HG02588 (cell line): ENCODE results near the gene AQP12B.

ENCODE experiments used
- ATAC-seq: cut with Tn5 transposase; IDR thresholded peaks from one replicate; pipeline ENCODE4 v1.9.1; 2021; ENCODE audit warnings: mild to moderate bottlenecking, moderate library complexity; ENCODE audit not compliant: unreplicated experiment

The AQP12B gene

DNA sequence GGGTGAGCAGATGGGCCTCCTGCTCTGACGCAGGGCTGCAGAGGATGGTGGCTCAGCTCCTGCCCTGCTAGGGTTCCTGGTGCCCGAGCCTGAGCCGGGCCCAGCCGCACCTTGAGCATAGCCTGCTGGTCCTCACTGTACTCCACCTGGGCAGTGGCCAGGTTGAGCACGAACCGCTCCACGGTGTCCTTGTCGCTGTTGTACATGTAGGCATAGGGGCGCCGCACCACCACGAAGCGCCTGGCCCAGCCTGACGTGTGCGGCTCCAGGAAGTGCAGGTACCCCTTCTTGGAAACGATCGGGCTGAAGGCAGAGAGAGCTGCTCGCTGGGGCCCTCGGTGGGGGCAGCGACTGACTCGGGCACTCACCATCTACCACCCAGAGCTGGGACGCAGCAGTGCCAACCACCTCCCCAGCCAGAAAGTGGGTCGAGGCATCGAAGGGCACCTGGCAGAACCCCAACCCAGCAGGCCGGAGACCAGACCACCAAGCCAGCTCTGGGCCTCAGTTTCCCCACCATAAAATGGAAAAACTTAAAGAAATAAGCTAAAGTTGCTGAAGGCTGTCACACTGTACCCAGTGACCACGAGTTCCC lies 36.3 kb upstream of the AQP12B start:
- ATAC-seq = no peak

DNA sequence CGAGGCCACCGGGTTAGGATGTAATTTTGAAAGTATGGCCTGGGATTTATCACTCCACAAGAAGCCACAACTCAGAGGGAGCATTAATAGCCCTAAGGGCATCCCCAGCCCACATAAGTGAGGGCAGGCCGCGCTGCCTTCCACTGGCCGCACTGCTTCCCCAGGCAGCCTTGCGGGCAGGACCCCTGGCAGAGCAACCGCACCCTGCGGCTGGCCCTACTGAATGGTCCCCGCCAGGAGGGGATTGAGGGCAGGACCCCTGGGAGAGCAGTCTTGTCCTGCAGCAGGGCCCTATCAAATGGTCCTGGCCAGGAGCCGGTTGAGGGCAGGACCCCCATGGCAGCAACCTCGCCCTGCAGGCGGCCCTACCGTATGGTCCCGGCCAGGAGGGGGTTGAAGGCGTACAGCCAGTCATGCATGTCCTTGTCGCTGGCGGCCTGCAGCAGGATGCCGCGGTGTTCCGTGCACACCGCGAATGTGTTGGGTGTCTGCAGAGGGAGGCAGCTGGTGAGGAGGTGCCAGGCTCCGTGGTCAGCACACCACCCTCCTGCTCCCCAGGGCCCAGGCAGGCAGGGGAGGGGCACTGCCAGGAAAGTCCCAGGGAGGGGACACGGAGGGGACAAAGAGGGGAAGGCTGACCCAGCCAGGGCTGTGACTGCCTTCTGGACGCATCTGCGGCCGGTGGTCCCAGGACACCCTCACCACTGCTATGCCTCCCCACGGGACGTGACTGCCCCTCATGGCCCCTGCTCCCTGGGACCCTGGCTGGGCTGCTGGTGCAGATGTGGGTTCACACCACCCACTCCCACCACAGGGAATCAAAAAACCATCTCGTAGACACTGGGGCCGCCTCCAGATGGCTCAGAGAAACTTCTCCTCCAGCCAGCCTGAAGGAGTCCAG lies 35.2 kb upstream of the AQP12B start:
- no peak for ATAC-seq

DNA sequence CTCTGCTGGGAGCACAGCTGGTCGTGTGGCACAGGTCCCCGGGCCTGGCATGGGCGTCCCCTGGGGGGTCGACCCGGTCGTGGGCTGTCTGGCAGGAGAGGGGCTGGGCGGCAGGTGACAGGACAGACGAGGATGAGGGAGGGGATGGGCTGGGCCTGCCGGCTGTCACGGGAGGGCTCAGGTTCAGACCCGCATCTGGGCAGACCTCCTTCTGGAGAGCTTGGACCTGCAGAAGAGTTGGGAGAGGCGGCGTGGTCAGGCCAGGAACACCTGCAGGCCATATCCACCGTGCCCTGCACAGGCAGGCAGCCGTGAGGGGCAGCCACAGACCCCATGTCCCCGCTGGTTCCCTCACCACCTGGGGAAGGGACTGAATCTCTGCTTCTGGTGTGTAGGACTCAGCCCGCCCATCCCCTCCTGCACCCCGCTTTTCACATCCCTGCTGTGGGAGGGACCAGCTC lies 34.5 kb upstream of the AQP12B start:
- no peak for ATAC-seq

DNA sequence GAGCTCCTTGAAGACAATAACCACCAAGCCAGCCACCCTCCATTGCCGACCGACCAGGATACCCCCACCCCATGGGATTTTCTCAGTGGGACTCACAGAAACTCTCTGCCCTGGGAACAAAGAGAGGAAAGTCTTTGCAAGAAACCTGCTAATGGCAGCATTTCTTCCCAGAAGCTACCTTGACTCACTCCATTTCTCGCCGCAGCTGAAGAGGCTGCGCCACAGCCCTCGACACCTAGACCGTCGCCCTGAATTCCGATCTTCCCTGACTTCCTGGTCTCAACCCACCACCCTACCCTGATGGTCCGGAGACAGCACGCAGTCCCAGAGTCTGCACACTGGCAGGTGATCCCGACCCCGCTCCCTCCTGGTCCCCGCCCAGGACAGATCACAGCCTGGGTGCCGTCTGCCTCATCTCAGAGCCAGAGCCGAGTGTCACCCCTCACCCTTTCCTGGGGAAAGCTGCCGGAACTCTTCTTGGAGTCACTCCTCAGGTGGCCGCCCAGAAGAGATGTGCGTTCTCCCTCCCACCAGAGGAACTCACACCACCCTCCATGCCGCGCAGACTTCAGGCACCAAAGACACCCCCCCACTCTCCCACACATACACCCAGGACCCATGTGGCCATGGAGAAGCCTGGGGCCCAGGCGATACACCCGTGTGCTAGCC lies 33.6 kb upstream of the AQP12B start:
- no peak for ATAC-seq

DNA sequence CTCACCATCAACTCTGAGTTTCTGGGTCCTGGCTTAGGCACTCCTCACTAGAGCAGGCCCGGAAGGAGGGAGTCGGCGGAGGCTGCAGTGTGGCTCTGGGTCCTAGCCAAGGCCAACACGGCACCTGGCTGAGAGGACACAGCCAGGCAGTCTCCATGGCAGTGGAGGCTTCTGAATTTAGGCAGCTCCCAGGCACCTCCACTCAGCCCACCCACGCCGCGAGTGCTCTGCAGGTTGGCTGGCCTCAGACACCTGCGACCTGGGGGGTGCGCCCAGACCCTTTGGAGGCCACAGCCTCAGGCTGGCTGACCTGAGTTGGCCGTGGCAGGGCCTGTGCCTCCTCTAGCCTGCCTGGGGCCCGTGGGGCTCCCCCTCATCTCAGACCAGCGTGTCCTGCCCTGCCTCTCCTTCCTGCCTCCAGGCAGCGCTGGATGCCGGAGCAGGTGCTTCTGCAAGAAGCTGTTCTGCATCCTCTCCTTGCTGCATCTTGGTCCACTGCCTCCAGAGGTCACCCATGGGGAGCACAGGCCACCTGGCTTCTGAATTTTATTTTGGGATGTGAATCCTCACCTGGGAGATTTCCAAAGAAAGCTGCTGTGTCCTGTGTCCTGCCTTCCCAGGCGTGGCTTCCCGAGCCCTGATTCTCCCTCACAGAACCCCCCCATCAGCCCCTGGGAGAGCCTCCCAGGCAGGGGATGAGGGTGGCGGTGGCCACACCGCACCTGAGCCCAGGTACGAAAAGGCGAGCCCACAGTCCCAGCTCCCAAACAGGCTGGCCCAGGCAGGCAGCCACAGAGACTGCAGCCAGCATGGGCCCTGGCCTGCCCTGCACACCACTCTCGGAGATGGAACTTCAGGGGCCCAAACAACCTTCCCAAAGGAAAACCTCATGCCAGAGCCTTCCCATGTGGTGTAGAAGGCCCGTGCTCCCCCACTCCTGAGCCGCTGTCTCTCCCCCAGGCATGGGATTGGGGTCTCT lies 32.4 kb upstream of the AQP12B start:
- ATAC-seq = no peak

DNA sequence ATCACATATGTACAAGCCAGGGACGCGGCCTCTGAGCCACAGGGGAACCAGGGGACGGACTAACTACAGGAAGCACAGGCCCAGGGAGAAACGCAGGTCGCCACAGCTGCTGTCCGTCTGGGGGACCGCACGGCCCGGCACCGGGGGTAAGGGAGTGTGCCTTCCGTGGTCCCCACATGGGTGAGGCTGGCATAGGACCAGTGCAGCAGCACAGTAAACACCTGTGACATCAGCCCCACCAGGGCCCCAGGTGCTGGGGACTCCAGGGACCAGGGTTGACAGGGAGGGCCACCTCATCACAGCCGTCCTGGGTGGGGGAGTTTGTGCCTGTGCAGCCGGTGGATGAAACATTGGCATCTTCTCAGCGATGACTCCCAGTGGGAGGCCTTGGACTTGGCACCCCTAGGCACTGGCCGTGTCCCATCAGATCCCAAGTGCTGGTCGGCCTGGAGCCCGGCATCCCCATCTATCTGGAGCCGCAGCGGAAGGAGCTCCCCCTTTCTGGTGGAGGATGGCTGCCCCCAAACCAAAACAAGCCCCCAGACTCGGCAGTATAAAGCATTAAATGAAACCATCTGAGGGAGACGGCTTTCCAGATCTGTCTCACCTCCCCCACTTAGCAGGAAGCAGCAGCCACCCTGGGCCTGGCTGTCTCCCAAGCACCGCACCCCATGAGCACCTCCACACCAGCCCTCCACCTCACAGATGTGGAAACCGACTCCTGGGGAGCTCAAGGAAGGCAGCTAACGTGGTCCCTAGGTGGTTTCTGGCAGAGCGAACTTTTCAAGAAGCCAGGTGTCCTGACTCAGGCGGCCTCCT lies 31.5 kb upstream of the AQP12B start:
- no peak for ATAC-seq

DNA sequence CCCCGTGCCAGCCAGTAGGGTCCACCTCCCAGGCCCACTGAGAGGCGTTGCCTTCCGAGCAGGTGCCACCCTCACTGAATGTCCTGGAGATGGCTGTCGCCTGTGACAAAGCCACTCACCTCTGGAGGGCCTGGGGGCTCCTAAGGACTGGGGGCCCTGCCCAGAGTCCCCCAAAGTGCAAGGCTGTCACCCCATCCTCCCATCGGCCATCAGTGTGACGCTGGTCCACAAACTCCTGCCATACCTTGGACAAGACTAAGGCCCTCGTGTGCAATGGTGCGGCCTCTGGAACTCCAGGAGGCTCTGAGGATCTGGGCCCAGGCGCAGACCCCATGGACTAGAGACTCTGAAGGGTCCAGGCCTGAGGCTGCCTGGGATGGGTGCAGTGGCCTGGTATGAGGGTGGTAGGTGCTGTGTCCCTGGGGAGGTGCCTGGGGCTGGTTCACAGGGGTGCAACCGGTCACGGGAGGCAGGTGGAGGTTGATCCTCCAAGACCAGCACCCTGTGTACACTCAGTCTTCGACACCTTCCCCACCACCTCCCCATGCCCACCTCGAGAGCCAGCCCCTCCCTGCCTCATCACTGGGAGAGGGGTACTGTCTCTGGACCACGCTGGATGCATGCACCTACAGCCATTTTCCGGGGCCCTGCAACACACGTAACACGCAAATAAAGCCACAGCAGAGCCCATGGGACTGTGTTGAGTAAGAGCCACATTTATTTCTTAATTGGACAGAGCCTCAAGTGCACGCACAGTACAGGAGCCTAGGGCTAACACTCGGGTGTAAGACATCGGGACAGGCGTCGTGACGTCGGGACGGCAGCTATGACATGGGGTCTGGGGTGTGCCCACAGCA lies 30.6 kb upstream of the AQP12B start:
- ATAC-seq = no peak

DNA sequence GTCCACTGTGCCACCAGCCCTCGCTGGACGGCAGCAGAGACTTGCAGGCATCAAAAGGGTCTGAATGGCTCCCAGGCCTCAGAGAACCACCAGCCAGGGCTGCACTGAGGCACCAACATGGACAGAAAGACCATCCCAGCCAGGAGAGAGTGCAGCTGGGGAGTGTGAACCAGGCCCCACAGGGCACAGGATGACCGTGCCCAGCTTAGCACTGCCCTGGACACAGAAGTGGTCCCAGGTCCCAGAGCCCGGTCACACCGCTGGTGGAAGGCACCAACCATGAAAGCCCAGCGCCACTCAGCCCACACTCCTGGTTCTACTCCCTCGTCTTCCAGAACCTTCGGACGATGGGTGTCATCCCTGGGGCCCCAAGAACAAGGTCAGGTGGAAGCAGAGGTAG lies 29.4 kb upstream of the AQP12B start:
- no peak for ATAC-seq

DNA sequence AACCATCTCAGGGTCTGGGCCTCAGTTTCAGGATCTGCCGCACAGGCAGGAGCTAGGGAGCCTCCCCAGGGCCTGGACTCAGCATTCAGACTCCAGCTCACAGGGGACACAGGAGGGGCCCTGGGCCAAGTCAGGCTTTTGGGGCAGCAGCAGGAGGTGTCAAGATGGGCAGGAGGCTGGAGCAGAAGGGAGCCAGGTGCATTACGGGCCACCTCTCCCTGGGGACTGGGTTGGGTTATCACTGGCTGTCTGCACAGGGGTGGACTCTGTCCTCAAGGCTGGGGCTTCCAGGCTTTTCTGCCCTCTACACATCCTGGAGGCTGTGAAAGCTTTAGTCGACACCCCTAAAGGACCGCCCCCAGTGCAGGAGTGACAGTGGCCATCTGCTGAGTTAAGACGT lies 29.0 kb upstream of the AQP12B start:
- no peak for ATAC-seq

DNA sequence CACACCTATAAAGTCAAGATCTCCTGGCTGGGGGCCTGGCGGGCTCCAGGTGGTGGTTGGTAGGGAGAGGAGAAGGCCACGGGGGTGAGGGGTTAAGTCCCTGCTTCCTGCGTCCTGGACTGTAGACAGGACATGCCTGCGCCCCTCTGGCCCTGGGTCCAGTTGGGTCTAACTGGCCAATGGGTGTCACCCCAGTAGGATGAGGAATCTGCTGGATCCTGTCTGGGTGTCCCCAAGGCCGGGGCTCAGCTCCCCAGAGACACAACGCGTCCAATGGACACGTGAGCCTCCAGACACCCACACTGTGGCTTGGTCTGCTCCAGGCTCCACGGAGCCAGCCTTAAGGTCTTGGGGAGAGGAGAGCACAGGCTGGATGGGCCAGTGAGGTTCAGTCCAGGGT lies 28.6 kb upstream of the AQP12B start:
- no peak for ATAC-seq

DNA sequence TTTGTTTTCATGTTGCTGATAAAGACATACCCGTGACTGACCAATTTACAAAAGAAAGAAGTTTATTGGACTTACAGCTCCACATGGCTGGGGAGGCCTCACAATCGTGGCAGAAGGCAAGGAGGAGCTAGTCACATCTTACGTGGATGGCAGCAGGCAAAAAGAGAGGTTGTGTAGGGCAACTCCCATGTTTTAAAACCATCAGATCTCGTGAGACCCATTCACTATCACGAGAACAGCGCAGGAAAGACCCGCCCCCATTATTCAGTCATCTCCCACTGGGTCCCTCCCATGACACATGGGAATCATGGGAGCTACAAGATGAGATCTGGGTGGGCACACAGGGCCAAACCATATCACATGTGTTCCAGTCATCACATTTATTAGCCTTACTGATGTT lies 25.8 kb upstream of the AQP12B start:
- no peak for ATAC-seq

DNA sequence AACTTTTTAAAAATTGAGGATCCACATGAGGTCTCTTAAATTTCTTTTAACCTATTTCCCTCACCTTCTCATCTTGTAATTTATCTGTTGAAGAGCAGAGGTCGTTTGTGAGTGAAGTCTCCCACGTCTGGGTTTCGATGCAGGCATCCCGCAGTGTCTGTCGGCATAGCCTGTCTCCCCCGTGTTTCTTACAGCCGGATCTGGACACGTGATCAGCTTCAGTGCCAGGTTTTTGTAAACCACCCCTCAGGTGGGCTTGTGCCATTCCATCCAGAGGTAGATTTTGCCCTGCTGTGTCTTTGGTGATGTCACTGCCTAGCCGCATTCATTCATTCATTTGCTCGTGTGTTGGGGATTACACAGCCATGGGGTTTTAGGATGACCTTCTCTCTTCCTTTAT lies 25.1 kb upstream of the AQP12B start:
- ATAC-seq = no peak

DNA sequence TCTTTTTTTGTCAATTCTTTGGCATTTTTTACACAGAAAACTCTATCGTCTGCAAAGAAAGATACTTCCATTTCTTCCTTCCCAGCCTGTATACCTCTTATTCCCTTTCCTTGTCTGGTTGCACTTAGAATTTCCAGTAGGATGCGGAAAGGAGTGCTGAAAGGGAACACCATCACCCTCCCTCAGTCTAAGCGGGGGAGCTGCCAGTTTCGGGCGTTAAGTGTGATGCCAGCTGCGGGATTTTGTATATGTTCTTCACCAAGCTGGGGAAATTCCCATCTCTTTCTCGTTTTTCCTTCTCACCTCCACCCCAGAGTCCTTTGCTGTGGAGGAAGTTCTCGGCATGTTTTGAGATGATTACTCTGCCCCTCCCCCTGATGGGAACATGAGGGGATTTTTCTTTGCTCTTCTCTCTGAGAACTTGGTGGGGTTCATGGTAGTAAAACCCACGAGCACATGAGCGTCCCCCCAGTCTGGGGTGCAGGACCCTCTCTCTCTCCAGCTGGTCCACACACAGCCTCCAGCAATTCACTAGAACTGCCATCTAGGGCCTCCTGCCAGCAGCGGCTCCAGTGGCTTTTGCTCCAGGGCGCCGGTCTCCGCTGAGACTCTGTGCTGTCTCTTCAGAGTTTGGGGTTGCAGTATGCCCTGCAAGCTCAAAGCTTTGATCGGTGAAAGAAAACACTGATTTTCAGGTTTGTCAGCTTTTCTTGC lies 24.5 kb upstream of the AQP12B start:
- no peak for ATAC-seq

DNA sequence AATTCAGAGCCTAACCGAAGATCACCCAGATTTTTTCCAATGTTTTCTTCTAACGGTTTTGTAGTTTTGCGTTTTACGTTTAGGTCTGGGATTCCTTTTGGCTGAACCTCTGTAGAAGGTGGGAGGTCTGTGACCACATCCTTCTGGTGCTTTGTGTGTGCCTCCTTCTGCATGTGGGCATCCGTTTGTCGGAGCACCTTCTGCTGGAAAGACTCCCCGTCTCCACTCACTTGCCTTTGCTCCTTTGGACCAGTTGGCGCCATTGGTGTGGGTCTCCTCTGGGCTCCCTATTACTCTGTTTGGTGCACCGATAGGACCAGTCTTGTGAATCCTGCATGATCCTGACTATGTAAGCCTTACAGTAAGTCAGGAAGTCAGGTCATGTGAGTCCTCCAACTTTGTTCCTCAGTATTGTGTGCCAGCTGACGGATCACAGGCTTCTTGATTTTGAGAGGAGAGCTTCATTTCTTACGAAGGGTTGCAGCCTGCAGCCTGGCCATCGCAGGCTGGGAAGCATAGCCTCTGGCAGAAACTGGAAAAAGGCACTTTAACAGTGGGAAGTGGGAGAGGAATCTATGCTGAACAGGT lies 22.6 kb upstream of the AQP12B start:
- ATAC-seq = no peak

DNA sequence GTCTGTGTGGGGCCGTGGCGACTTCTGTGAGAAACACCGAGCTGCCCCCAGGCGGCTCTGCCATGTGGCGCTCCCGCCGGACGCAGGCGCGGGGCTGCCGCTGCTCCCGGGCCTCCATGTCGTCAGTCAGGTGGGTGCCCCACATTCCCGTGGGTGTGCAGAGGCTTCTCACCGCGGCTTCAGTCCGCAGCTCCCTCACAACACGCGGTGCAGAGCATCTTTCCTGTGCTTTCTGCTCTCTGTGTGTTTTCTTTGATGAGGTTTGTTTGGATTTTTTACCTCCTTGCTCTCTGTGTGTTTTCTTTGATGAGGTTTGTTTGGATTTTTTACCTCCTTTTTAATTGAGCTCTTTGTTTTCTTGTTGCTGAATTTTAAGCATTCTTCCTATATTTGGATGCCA lies 22.0 kb upstream of the AQP12B start:
- ATAC-seq = no peak

DNA sequence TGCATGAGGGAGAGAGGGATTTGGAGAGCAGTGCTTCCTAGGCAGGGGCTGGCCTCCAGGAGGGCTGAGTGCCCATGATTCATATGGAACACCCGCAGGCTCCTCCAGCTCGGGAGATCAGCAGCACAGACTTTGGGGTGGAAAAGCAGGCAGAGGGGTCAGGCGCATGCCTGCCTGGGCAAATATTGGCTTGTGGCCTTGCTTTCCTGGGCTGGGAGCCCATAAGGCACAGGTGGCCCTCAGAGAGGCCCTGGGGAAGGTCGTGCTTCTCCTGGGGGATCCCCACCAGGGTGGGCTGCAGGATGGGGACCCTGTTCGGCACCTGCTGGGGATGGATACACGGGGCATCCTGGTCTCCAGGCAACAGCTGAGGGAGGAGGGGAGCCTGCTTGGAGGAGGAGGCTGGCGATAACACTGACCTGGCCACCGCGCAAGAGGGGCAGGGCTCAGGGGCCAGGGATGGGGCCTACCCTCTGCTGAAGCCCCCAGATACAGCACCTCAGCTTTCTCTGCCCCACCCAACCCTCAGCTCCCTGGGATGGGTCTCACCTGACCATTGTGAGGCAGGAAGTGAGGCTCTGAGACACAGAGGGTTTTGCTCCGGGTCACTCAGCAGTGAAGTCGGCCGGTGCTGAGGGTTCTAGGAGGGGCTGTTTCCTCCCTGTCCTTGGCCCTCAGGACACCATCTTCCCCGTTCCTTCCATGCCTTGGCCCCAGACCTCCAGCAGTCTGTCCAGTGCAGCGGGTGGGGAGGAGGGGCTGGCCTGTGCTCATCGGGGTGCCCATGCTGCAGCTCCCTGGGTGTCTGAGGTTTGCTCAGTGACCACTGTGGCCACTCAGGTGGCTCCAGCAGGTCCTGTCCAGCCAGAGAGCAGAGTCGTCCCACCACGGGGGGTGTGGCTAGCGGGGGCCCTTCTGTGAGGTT lies 21.0 kb upstream of the AQP12B start:
- ATAC-seq = no peak

DNA sequence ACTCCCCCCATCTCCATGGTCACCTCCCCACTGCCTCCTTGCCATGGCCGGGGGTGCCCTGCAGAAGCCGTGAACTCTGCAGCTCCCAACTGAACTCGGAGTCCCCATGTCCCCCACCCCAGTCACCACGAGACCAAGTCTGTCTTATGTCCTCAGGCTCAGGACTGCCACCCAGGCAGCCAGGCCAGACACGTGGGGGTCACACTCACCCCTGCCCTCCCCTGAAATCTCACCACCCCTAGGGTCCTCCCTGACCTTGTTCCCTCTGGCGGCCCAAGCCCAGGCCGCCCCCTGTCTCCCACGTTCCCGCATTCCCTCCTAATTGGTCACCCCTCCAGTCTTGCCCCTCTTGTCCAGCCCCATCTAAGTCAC lies 19.9 kb upstream of the AQP12B start:
- ATAC-seq = no peak
